NCI-H226 (cell line): ENCODE measurements around the gene MAGEB1.
A peak's percentile ranks its signal among the peaks of the same experiment; 100 is the strongest.

ENCODE experiments used
- DNase-seq: peaks from one replicate; pipeline ENCODE4 v3.0.0-alpha.2; 2015

The MAGEB1 gene

GRCh38 chrX:30246769-30247489 lies at the start of gene MAGEB1:
Gene MAGEB1 (plus strand): TSS chrX:30247146. CDS start chrX:30250494, 3,348 bp downstream.
- DNase-seq, result no peak

DNA sequence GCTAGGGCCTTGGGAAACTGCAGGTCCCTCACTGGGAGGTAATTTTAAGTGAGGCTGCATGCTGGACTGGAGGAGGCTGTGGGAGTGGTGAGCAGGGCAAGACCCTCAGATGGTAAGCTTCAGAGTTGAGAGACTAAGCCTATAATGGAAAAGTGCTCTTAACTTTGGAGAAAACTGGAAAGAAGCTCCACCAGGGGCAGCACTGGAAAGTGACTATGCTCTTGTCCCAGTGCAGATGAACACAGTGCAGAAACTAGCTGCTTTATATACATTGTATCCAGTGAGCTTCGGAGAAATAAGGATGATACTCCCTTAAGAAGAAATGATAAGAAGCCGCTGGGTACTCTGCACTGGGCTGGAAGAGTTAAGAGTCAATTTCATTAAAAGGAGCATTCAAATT lies 34.8 kb upstream of the MAGEB1 start:
- no peak for DNase-seq

- DNase-seq, result no peak
Observed at GRCh38 chrX:30215357-30215843, 31.5 kb upstream of the MAGEB1 start, which contains the start of gene MAGEB2. Gene MAGEB2 (plus strand): TSS chrX:30215563. CDS start chrX:30218581, 3,018 bp downstream.

GRCh38 chrX:30217465-30217864 lies 29.5 kb upstream of the MAGEB1 start:
- no peak for DNase-seq

DNA sequence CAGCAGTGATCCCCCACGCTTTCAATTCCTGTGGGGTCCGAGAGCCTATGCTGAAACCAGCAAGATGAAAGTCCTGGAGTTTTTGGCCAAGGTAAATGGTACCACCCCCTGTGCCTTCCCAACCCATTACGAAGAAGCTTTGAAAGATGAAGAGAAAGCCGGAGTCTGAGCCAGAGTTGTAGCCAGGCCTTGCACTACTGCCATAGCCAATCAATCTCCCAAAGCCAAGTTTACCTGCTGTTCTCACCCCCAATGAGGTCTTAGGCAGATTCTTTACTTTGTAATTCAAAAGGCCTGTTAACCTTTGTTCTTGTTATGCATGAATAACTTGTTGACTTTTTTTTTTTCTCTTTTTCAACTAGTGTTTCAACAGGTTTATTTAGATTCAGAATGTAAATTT lies 27.6 kb upstream of the MAGEB1 start:
- DNase-seq, result no peak

- DNase-seq, result no peak
Observed at GRCh38 chrX:30220661-30221060, 26.3 kb upstream of the MAGEB1 start.

- no peak for DNase-seq
Observed at GRCh38 chrX:30224536-30224935, 22.4 kb upstream of the MAGEB1 start.

- DNase-seq, result no peak
Observed at GRCh38 chrX:30228526-30228925, 18.4 kb upstream of the MAGEB1 start.

- no peak for DNase-seq
Observed at GRCh38 chrX:30230395-30230794, 16.6 kb upstream of the MAGEB1 start, which contains the start of gene MAGEB3. Gene MAGEB3 (plus strand): TSS chrX:30230657. CDS start chrX:30235925, 5,268 bp downstream.

GRCh38 chrX:30241724-30242415 lies 5.1 kb upstream of the MAGEB1 start, which contains the start of gene MAGEB4:
Gene MAGEB4 (plus strand): TSS chrX:30242000. CDS start chrX:30242136, 136 bp downstream.
- DNase-seq, result no peak

DNA sequence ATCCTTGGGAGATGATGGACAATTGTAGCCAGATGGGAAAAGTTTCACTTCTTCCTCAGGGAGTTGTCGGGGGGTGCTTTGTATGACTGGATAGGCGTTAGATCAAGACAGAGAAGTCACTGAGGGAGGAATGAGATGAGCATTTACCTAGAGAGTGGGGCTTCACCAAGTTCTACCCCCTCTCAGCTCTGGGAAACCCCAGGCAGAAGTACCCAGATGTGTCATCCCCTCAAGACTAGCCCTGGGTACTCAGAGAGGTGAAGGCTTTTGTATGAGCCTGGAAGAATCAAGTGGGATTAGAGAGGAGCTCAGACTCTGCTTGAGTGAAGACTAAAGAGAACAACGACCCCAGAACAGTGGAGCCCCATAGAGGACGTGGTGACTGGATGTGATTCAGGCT lies 1.9 kb downstream of the MAGEB1 start:
- DNase-seq, result no peak

DNA sequence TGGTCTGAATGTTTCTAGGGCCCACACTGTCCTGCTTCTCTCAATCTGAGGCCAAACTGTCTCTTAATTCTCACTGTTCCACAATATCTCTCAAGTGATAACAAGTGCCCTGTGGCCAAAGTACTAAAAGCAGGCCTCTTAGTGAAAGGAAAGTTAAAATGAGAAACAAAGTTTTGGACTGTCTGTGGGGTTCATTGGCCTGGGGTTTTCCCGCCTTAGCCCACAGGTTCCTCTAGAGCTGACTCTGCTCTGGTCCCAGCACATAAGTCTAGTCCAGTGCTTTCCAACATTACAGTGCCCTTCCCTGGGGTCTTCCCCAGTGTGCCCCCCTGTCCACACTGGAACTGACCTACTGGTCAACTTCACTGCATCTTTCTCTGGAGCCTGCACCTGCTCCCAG lies 6.3 kb downstream of the MAGEB1 start:
- DNase-seq, result no peak

GRCh38 chrX:30259927-30260326 lies 13.0 kb downstream of the MAGEB1 start:
- DNase-seq, result no peak

- no peak for DNase-seq
Observed at GRCh38 chrX:30261012-30261411, 14.1 kb downstream of the MAGEB1 start.

- no peak for DNase-seq
Observed at GRCh38 chrX:30262763-30263162, 15.8 kb downstream of the MAGEB1 start.

- DNase-seq, result no peak
Observed at GRCh38 chrX:30270639-30271038, 23.7 kb downstream of the MAGEB1 start.

DNA sequence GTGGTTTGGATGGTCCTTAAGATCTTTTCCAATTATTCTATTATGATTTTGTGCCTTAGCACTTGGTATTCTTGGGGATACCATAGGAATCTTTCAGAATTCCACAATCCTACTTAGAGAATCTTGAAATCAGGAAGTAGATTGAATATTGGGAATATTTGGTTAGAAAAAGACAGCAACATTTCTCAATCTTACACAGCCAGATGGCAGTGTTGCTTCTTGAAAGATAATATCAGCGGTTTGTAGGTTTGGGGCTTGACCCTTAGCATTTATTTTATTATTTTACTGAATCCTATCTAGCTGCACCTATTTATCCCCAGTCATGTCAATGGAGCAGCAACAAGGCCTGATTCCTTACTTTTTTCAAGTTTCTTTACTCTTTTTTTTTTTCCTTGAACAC lies 28.6 kb downstream of the MAGEB1 start:
- no peak for DNase-seq

GRCh38 chrX:30278365-30278764 lies 31.4 kb downstream of the MAGEB1 start:
- no peak for DNase-seq

DNA sequence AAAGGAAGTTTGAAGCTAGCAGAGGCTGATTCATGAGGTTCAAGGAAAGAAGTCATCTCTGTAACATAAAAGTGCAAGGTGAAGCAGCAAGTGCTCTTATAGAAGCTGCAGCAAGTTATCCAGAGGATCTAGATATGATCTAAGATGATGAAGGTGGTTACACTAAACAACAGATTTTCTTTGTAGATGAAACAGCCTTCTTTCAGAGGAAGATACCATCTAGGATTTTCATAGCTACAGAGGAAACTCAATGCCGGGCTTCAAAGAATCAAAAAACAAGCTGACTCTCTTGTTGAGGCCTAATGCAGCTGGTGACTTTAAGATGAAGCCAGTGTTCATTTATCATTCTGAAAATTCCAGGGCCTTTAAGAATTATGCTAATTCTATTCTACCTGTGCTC lies 33.5 kb downstream of the MAGEB1 start:
- DNase-seq, result no peak

GRCh38 chrX:30282527-30282926 lies 35.6 kb downstream of the MAGEB1 start:
- no peak for DNase-seq

GRCh38 chrX:30283456-30284200 lies 36.7 kb downstream of the MAGEB1 start:
- peak; percentile 65 for DNase-seq

GRCh38 chrX:30296408-30297254 lies 49.7 kb downstream of the MAGEB1 start:
- DNase-seq, result no peak
